ENCODE results near the gene PCDHGA2.

DNA sequence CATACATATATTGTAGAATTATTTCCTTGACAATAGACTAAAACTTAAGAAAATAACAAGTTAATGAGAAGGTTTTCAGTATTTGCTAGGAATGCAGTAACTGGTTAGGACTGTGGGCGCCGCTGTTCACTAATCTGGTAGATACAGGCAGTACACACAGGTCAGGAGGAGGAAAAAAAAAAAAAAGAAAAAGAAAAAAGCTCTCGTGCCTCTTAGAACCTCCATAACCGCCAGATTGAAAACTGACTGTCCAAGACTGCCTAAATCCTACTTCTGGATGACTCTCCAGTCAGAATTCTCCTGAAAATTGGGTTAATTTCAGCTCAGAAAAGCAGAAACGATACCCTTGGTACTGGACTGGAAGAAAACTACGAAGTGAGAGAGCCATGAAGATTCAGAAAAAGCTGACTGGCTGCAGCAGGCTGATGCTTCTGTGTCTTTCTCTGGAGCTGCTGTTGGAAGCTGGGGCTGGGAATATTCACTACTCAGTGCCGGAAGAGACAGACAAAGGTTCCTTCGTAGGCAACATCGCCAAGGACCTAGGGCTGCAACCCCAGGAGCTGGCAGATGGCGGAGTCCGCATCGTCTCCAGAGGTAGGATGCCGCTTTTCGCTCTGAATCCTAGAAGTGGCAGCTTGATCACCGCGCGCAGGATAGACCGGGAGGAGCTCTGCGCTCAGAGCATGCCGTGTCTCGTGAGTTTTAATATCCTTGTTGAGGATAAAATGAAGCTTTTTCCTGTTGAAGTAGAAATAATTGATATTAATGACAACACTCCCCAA, 8.1 kb upstream of the PCDHGA2 start, which contains the start of gene PCDHGA1:
- no peak for TF ChIP-seq POLR2A (IDR thresholded peaks at IDR 0.05; ENCODE audit: low read depth, low read length)
- TF ChIP-seq POLR2AphosphoS5 (IDR thresholded peaks at IDR 0.05; ENCODE audit: low read depth, low read length): no peak
- no peak for TF ChIP-seq TAF1 (IDR thresholded peaks at IDR 0.05; ENCODE audit: borderline replicate concordance, low read depth, low read length)

Data from GM12892 (cell line).